NB4 (cell line): Measurements from ENCODE around the gene CIDEB.

Source experiments
- POLR2A ChIP-seq: IDR thresholded peaks from 2 replicates; pipeline ENCODE4 v1.6.1; 2011; ENCODE audit warnings: mild to moderate bottlenecking; ENCODE audit not compliant: insufficient read length; ENCODE audit errors: extremely low read depth
- TF ChIP-seq, protein P1 (sequence below): IDR thresholded peaks from one replicate; pipeline ENCODE4 v1.5.1; 2012; ENCODE audit warnings: low read depth, low read length

DNA sequence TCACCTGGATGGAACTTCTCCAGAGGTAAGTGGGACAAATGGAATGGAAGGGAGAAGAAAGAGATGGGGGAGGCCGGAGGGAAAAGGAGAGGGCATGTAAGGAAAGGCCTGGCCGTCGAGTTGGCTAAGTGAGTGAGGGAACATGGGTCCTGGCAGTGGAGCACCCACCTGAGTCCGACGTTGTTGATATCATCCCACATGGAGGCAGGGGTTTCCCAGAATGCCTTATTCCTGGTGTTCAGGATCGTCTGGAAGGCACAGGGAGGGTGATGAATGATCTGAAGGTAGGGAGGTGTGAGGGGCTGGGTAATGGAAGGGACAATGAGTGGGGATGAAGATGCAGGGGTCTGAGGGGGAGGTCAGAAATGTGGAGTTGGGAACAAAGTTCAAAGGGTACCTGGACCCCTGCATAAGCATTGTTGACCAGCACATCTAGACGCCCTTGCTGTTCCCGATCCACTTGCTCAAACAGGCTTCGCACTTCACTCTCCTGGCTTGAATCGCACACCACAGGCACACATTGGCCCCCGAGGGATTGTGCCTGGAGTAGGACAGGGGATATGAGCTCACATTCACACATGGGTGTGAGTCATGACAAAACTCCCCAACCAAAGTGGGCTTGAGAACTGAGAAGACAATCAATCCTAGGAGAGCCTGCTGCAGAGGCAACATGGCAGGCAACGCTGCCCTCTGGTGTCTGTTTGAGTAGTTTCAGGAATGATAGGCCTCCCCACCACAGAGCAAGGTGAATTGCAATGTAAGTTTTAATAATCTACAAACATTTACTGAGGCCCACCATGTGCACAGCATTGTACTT is 11.2 kb downstream of the CIDEB start:
- TF ChIP-seq, protein P1, sequence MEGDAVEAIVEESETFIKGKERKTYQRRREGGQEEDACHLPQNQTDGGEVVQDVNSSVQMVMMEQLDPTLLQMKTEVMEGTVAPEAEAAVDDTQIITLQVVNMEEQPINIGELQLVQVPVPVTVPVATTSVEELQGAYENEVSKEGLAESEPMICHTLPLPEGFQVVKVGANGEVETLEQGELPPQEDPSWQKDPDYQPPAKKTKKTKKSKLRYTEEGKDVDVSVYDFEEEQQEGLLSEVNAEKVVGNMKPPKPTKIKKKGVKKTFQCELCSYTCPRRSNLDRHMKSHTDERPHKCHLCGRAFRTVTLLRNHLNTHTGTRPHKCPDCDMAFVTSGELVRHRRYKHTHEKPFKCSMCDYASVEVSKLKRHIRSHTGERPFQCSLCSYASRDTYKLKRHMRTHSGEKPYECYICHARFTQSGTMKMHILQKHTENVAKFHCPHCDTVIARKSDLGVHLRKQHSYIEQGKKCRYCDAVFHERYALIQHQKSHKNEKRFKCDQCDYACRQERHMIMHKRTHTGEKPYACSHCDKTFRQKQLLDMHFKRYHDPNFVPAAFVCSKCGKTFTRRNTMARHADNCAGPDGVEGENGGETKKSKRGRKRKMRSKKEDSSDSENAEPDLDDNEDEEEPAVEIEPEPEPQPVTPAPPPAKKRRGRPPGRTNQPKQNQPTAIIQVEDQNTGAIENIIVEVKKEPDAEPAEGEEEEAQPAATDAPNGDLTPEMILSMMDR, result peak; percentile 71
- no peak for TF ChIP-seq POLR2A
